H9 (cell line): Measurements from ENCODE around the gene ZNF664. TPM values are rescaled to one million over a fixed set of nuclear protein-coding genes. Genes with fewer than 3 reads are reported as not detected.
A peak's percentile ranks its signal among the peaks of the same experiment; 100 is the strongest.

Source experiments
- DNase-seq: peaks from one replicate; pipeline ENCODE4 v3.0.0-alpha.2; 2017
- H2AFZ ChIP-seq: one replicate; pipeline ENCODE4 v1.6.1; 2013; ENCODE audit warnings: mild to moderate bottlenecking, low read length, control low read depth, moderate library complexity
- H2AK5ac ChIP-seq: 2 replicates; pipeline ENCODE4 v1.6.1; 2013; ENCODE audit warnings: low read length, control low read depth, mixed read lengths; ENCODE audit not compliant: insufficient read length
- H2BK120ac ChIP-seq: one replicate; pipeline ENCODE4 v1.6.1; 2013; ENCODE audit warnings: low read depth, mild to moderate bottlenecking, low read length, control low read depth, inconsistent platforms; ENCODE audit not compliant: poor library complexity, severe bottlenecking
- H2BK12ac ChIP-seq: 2 replicates; pipeline ENCODE4 v1.6.1; 2013; ENCODE audit warnings: low read length, control low read depth, mixed read lengths, low read depth; ENCODE audit not compliant: insufficient read length
- H2BK15ac ChIP-seq: 2 replicates; pipeline ENCODE4 v1.6.1; 2013; ENCODE audit warnings: low read depth, low read length, control low read depth
- H2BK20ac ChIP-seq: one replicate; pipeline ENCODE4 v1.6.1; 2013; ENCODE audit warnings: low read depth, mild to moderate bottlenecking, low read length, control low read depth, inconsistent platforms; ENCODE audit not compliant: poor library complexity, severe bottlenecking
- H2BK5ac ChIP-seq: 2 replicates; pipeline ENCODE4 v1.6.1; 2013; ENCODE audit warnings: low read length, control low read depth, mixed read lengths; ENCODE audit not compliant: insufficient read length
- H3K14ac ChIP-seq: 2 replicates; pipeline ENCODE4 v1.6.1; 2013; ENCODE audit warnings: low read length, control low read depth; ENCODE audit not compliant: insufficient read depth
- H3K18ac ChIP-seq: 2 replicates; pipeline ENCODE4 v1.6.1; 2013; ENCODE audit warnings: low read depth, mild to moderate bottlenecking, mixed read lengths, low read length, control low read depth; ENCODE audit not compliant: insufficient read length
- H3K23ac ChIP-seq: 2 replicates; pipeline ENCODE4 v1.6.1; 2013; ENCODE audit warnings: low read length, control low read depth, mixed read lengths, low read depth; ENCODE audit not compliant: insufficient read length
- H3K23me2 ChIP-seq: 2 replicates; pipeline ENCODE4 v1.6.1; 2013; ENCODE audit warnings: low read depth, mild to moderate bottlenecking, mixed read lengths, low read length, control low read depth; ENCODE audit not compliant: insufficient read length, poor library complexity, severe bottlenecking
- H3K27ac ChIP-seq: 2 replicates; pipeline ENCODE4 v1.5.1; 2013; ENCODE audit warnings: low read length, control low read depth, mixed read lengths, low read depth; ENCODE audit not compliant: insufficient read length
- H3K27me3 ChIP-seq: 2 replicates; pipeline ENCODE4 v1.6.1; 2013; ENCODE audit warnings: low read length, control low read depth, inconsistent platforms; ENCODE audit not compliant: insufficient read depth
- H3K4ac ChIP-seq: 2 replicates; pipeline ENCODE4 v1.6.1; 2013; ENCODE audit warnings: low read depth, mild to moderate bottlenecking, control low read depth, inconsistent platforms, low read length, moderate library complexity
- H3K4me1 ChIP-seq: 2 replicates; pipeline ENCODE4 v1.6.1; 2013; ENCODE audit warnings: low read length, control low read depth, inconsistent platforms; ENCODE audit not compliant: insufficient read depth
- H3K4me2 ChIP-seq: 2 replicates; pipeline ENCODE4 v1.6.1; 2013; ENCODE audit warnings: low read length, control low read depth, mixed read lengths; ENCODE audit not compliant: insufficient read length, insufficient read depth
- H3K56ac ChIP-seq: 2 replicates; pipeline ENCODE4 v1.6.1; 2013; ENCODE audit warnings: low read depth, mild to moderate bottlenecking, mixed read lengths, low read length, control low read depth; ENCODE audit not compliant: insufficient read length
- H3K79me1 ChIP-seq: 2 replicates; pipeline ENCODE4 v1.6.1; 2013; ENCODE audit warnings: low read depth, mild to moderate bottlenecking, moderate library complexity, low read length, control low read depth, inconsistent platforms; ENCODE audit not compliant: insufficient read depth, poor library complexity, severe bottlenecking
- H3K79me2 ChIP-seq: 2 replicates; pipeline ENCODE4 v1.6.1; 2013; ENCODE audit warnings: low read length, control low read depth, inconsistent platforms; ENCODE audit not compliant: insufficient read depth
- H3K9ac ChIP-seq: 2 replicates; pipeline ENCODE4 v1.6.1; 2013; ENCODE audit warnings: low read length, control low read depth, mixed read lengths; ENCODE audit not compliant: insufficient read length; ENCODE audit errors: extremely low read depth
- H3K9me3 ChIP-seq: one replicate; pipeline ENCODE4 v1.6.1; 2013; ENCODE audit warnings: low read depth, low read length, inconsistent platforms; ENCODE audit not compliant: control insufficient read depth
- H3T11ph ChIP-seq: one replicate; pipeline ENCODE4 v1.6.1; 2013; ENCODE audit warnings: mild to moderate bottlenecking, low read length, control low read depth, inconsistent platforms
- H4K20me1 ChIP-seq: one replicate; pipeline ENCODE4 v1.6.1; 2013; ENCODE audit not compliant: control insufficient read depth, insufficient read length, insufficient read depth
- H4K5ac ChIP-seq: 2 replicates; pipeline ENCODE4 v1.6.1; 2013; ENCODE audit warnings: low read depth, mild to moderate bottlenecking, mixed read lengths, low read length, control low read depth; ENCODE audit not compliant: insufficient read length
- H4K8ac ChIP-seq: replicated peaks from 2 replicates; pipeline ENCODE4 v1.6.1; 2013; ENCODE audit warnings: low read length, control low read depth, mixed read lengths, low read depth; ENCODE audit not compliant: insufficient read length
- H4K91ac ChIP-seq: 2 replicates; pipeline ENCODE4 v1.6.1; 2013; ENCODE audit warnings: low read depth, mild to moderate bottlenecking, moderate library complexity, mixed read lengths, low read length, control low read depth; ENCODE audit not compliant: insufficient read length
- H3K27ac Mint-ChIP-seq, 3 experiments: 2 replicates in 2 of 3; 3 replicates in 1 of 3; pipeline ENCODE4 v1.8.0; 2020 to 2021; ENCODE audit warnings: mixed read lengths in 3 of 3, mild to moderate bottlenecking in 1 of 3, moderate library complexity in 1 of 3
- H3K27me3 Mint-ChIP-seq: 2 replicates; pipeline ENCODE4 v1.8.0; 2021; ENCODE audit warnings: low read depth, mild to moderate bottlenecking, moderate library complexity, mixed read lengths
- H3K36me3 Mint-ChIP-seq, 3 experiments: 2 replicates in 2 of 3; 3 replicates in 1 of 3; pipeline ENCODE4 v1.8.0; 2020 to 2021; ENCODE audit warnings: low read depth in 3 of 3, mixed read lengths in 3 of 3; ENCODE audit not compliant: insufficient read depth in 1 of 3
- H3K4me1 Mint-ChIP-seq, 2 experiments: 2 replicates each; pipeline ENCODE4 v1.8.0; 2020; ENCODE audit warnings: mixed read lengths in 2 of 2
- H3K4me3 Mint-ChIP-seq, 2 experiments: 2 replicates in 1 of 2; 3 replicates in 1 of 2; pipeline ENCODE4 v1.8.0; 2020 to 2021; ENCODE audit warnings: mild to moderate bottlenecking in 2 of 2, mixed read lengths in 2 of 2, moderate library complexity in 1 of 2
- H3K9me3 Mint-ChIP-seq, 2 experiments: 2 replicates in 1 of 2; 3 replicates in 1 of 2; pipeline ENCODE4 v1.8.0; 2020; ENCODE audit warnings: mild to moderate bottlenecking in 2 of 2, mixed read lengths in 2 of 2, moderate library complexity in 1 of 2
- WGBS: extraction: QIAGEN DNeasy Blood & Tissue Kit; methylation state at CpG from one replicate; pipeline ENCODE4 v1.1.7; 2013; ENCODE audit warnings: missing lambda C conversion rate, low lambda C conversion rate, mixed read lengths; ENCODE audit not compliant: insufficient read length; ENCODE audit errors: extremely low coverage; 5-methylcytosine and 5-hydroxymethylcytosine counted together
- total RNA-seq: library from RNA; stranded (reverse); gene quantifications from 2 replicates; pipeline ENCODE4 v1.2.1, GENCODE V29; 2021
- TF ChIP-seq, protein P1 (sequence below): fragments of 200-600 bp; sonication (generic); conservative IDR thresholded peaks from 3 replicates; pipeline ENCODE4 v1.8.0; 2021; ENCODE audit warnings: antibody characterized with exemption, mild to moderate bottlenecking

Gene ZNF664
- total RNA-seq, 1 experiment from 2014 or later = 29.5 TPM

DNA sequence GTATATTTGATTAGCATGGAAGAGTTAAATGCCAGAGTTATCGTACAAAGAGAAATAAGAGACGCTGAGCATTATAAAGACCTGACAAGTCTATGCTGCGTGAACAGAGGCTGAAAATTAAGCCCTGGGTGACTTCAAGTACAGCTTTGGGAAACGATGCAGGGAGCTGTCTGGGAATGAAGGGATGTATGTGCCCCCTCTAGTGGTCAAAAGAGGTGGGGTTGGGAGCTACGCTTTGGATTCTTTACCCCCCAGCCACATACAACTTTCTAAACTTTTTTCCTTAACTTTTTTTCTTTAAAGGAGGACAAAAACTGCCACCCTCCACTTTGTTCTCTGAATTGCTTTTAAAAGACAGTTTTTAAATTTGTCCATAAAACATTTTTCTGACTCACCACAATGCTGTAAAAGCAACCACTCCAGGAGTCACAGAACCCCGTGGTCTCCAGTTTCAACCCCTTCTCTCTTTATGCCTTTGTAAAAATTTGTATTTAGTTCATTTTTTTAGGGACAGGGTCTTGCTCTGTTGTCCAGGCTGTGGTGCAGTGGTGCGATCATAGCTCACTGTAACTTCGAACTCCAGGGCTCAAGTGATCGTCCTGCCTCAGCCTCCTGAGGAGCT lies 59.4 kb downstream of the ZNF664 start:
- no peak overlapping the region for H4K5ac ChIP-seq

More for the DNA sequence above, 59.4 kb downstream of the ZNF664 start:
- Histone ChIP-seq H3K79me2 (no peaks in the 10 kb centered on the region), H3K9me3 (no peaks in the 10 kb centered on the region), H3K4ac (no peak overlapping the region), H3K56ac (no peak overlapping the region), H3K14ac (no peak overlapping the region), H4K91ac (no peak overlapping the region), H3K23me2 (no peaks in the 10 kb centered on the region), H4K8ac (no peak overlapping the region), H3K23ac (no peak overlapping the region), H3T11ph (no peak overlapping the region), H2AFZ (no peak overlapping the region), H3K79me1 (no peaks in the 10 kb centered on the region), H3K27ac (no peak overlapping the region), H3K9ac (no peak overlapping the region), H2BK20ac (no peak overlapping the region), H2BK15ac (no peak overlapping the region), H3K4me1 (no peaks in the 10 kb centered on the region), H2BK120ac (no peak overlapping the region), H2AK5ac (no peak overlapping the region), H2BK5ac (no peak overlapping the region), H2BK12ac (no peak overlapping the region), H3K18ac (no peak overlapping the region), H4K20me1 (no peaks in the 10 kb centered on the region), H3K27me3 (no peaks in the 10 kb centered on the region), H3K4me2 (no peak overlapping the region)
- WGBS = no CpG with 5 or more reads among the region's 9 CpGs
- TF ChIP-seq, protein P1, sequence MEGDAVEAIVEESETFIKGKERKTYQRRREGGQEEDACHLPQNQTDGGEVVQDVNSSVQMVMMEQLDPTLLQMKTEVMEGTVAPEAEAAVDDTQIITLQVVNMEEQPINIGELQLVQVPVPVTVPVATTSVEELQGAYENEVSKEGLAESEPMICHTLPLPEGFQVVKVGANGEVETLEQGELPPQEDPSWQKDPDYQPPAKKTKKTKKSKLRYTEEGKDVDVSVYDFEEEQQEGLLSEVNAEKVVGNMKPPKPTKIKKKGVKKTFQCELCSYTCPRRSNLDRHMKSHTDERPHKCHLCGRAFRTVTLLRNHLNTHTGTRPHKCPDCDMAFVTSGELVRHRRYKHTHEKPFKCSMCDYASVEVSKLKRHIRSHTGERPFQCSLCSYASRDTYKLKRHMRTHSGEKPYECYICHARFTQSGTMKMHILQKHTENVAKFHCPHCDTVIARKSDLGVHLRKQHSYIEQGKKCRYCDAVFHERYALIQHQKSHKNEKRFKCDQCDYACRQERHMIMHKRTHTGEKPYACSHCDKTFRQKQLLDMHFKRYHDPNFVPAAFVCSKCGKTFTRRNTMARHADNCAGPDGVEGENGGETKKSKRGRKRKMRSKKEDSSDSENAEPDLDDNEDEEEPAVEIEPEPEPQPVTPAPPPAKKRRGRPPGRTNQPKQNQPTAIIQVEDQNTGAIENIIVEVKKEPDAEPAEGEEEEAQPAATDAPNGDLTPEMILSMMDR = peak; percentile 87
- peaks cover 24 to 27% of the 10 kb centered on the region in 2 experiments for H3K4me1 Mint-ChIP-seq
- peaks cover 14% of the 10 kb centered on the region for H3K27me3 Mint-ChIP-seq
- peak; percentile 51 for DNase-seq
- H3K27ac Mint-ChIP-seq = no peak overlapping the region
- H3K9me3 Mint-ChIP-seq = peaks cover 2 to 5% of the 10 kb centered on the region in 2 experiments; a peak in 4 of 5 replicates
- H3K4me3 Mint-ChIP-seq = no peak overlapping the region
- H3K36me3 Mint-ChIP-seq = peaks cover 0 to 5% (median 0%) of the 10 kb centered on the region in 3 experiments; a peak in 2 of 7 replicates
